CD14-positive monocyte (primary cell): ENCODE data around the gene SF3A2. TPM values are rescaled to one million over a fixed set of nuclear protein-coding genes. Genes with fewer than 3 reads are reported as not detected.

Source experiments
- DNase-seq, 3 donors: peaks; one replicate each; pipeline ENCODE4 v3.0.0-alpha.2; 2011 to 2022
- H2AFZ ChIP-seq: 2 replicates; pipeline ENCODE4 v1.6.0; 2012; ENCODE audit warnings: mild to moderate bottlenecking, low read depth, low read length, inconsistent platforms; ENCODE audit not compliant: insufficient read depth, poor library complexity, severe bottlenecking
- H3K27ac ChIP-seq, 2 donors: 1 replicate in 1 of 2; 2 replicates in 1 of 2; pipeline ENCODE4 v1.5.1; 2012 to 2013; ENCODE audit warnings: low read length in 2 of 2, control low read depth in 1 of 2, inconsistent platforms in 1 of 2, low read depth in 1 of 2, mild to moderate bottlenecking in 1 of 2
- H3K27me3 ChIP-seq, 2 donors: one replicate each; pipeline versions ENCODE4 v1.6.0 to v1.6.1; 2011 to 2013; ENCODE audit warnings: low read length in 2 of 2; ENCODE audit not compliant: control insufficient read depth in 2 of 2, insufficient read depth in 2 of 2
- H3K36me3 ChIP-seq, 2 donors: replicated peaks in 1 of 2; 1 replicate in 1 of 2; 2 replicates in 1 of 2; pipeline versions ENCODE4 v1.5.1 to v1.6.1; 2012 to 2013; ENCODE audit warnings: low read length in 2 of 2, control low read depth in 1 of 2, inconsistent platforms in 1 of 2, mild to moderate bottlenecking in 1 of 2; ENCODE audit not compliant: insufficient read depth in 2 of 2, control insufficient read depth in 1 of 2
- H3K4me1 ChIP-seq, 2 donors: 1 replicate in 1 of 2; 2 replicates in 1 of 2; pipeline versions ENCODE4 v1.5.1 to v1.6.1; 2012 to 2013; ENCODE audit warnings: low read length in 2 of 2, control low read depth in 1 of 2, inconsistent platforms in 1 of 2, mild to moderate bottlenecking in 1 of 2, moderate library complexity in 1 of 2; ENCODE audit not compliant: insufficient read depth in 2 of 2, control insufficient read depth in 1 of 2
- H3K4me2 ChIP-seq: replicated peaks from 2 replicates; pipeline ENCODE3; 2012; ENCODE audit warnings: low read length, moderate library complexity, mild to moderate bottlenecking; ENCODE audit not compliant: poor library complexity, severe bottlenecking; ENCODE audit errors: extremely low read depth
- H3K4me3 ChIP-seq, 3 experiments: fragments of 200-600 bp in 1 of 3; sonication (generic) in 1 of 3; replicated peaks in 1 of 3; 1 replicate in 2 of 3; 2 replicates in 1 of 3; pipeline ENCODE4 v1.5.1; 2011 to 2013; ENCODE audit warnings: low read length in 3 of 3, mild to moderate bottlenecking in 3 of 3, control low read depth in 2 of 3, low read depth in 2 of 3, inconsistent platforms in 1 of 3, moderate library complexity in 1 of 3
- H3K79me2 ChIP-seq: 2 replicates; pipeline ENCODE4 v1.6.0; 2012; ENCODE audit warnings: mild to moderate bottlenecking, control low read depth, inconsistent platforms, low read length, moderate library complexity; ENCODE audit not compliant: insufficient read depth
- H3K9ac ChIP-seq: 2 replicates; pipeline ENCODE4 v1.6.0; 2017; ENCODE audit warnings: low read length, mild to moderate bottlenecking; ENCODE audit not compliant: insufficient read depth, poor library complexity, severe bottlenecking
- H3K9me3 ChIP-seq, 2 donors: replicated peaks in 1 of 2; 1 replicate in 1 of 2; 2 replicates in 1 of 2; pipeline versions ENCODE4 v1.5.1 to v1.6.1; 2012 to 2013; ENCODE audit warnings: low read length in 2 of 2, control low read depth in 1 of 2; ENCODE audit not compliant: control insufficient read depth in 1 of 2, insufficient read depth in 1 of 2
- H4K20me1 ChIP-seq: 2 replicates; pipeline ENCODE4 v1.6.0; 2012; ENCODE audit warnings: mild to moderate bottlenecking, low read length, control low read depth, moderate library complexity; ENCODE audit not compliant: insufficient read depth
- H3K27ac Mint-ChIP-seq, 7 donors: one replicate each; pipeline ENCODE4 v1.8.0; 2020; ENCODE audit warnings: mild to moderate bottlenecking in 7 of 7, mixed read lengths in 7 of 7, moderate library complexity in 6 of 7, inconsistent platforms in 2 of 7
- H3K27me3 Mint-ChIP-seq, 3 donors: one replicate each; pipeline ENCODE4 v1.8.0; 2021 to 2022; ENCODE audit warnings: low read depth in 3 of 3, mild to moderate bottlenecking in 3 of 3, mixed read lengths in 3 of 3, moderate library complexity in 3 of 3, inconsistent platforms in 1 of 3
- H3K36me3 Mint-ChIP-seq, 2 donors: one replicate each; pipeline ENCODE4 v1.8.0; 2020; ENCODE audit warnings: mixed read lengths in 2 of 2, inconsistent platforms in 1 of 2, mild to moderate bottlenecking in 1 of 2
- H3K4me1 Mint-ChIP-seq: one replicate; pipeline ENCODE4 v1.8.0; 2020; ENCODE audit warnings: mild to moderate bottlenecking, mixed read lengths
- H3K4me3 Mint-ChIP-seq, 2 donors: one replicate each; pipeline ENCODE4 v1.8.0; 2020; ENCODE audit warnings: mild to moderate bottlenecking in 2 of 2, mixed read lengths in 2 of 2, moderate library complexity in 1 of 2
- H3K9me3 Mint-ChIP-seq, 7 donors: one replicate each; pipeline ENCODE4 v1.8.0; 2020 to 2022; ENCODE audit warnings: mixed read lengths in 7 of 7, mild to moderate bottlenecking in 6 of 7, moderate library complexity in 6 of 7, inconsistent platforms in 2 of 7
- WGBS: methylation state at CpG from one replicate; pipeline ENCODE4 v1.1.5; 2013; ENCODE audit warnings: missing lambda C conversion rate; ENCODE audit not compliant: insufficient coverage; 5-methylcytosine and 5-hydroxymethylcytosine counted together
- intact Hi-C, 2 donors: fragments of 100-400 bp; cut with micrococcal nuclease; formaldehyde crosslinking; loops; one replicate each; pipeline versions ENCODE4 v1.15.0 to v1.15.1; 2023
- polyA plus RNA-seq, 3 donors: library from polyadenylated mRNA; depleted of rRNA in 1 of 3; unstranded in 2 of 3; stranded (reverse) in 1 of 3; fragments of 300-500 nt in 2 of 3; fragments of >200 nt in 1 of 3; fragmentation: Illumina TruSeq in 2 of 3; gene quantifications; 1 replicate in 2 of 3; 2 replicates in 1 of 3; pipeline ENCODE4 v1.2.3, GENCODE V29; 2012 to 2021
- TF ChIP-seq, protein P1 (sequence below): fragments of 200-600 bp; IDR thresholded peaks from one replicate; pipeline ENCODE4 v1.8.0; 2022; ENCODE audit warnings: antibody characterized with exemption, mild to moderate bottlenecking

SF3A2 gene
- polyA plus RNA-seq, 3 donors = 8.0 to 70.8 (median 11.6) TPM

DNA sequence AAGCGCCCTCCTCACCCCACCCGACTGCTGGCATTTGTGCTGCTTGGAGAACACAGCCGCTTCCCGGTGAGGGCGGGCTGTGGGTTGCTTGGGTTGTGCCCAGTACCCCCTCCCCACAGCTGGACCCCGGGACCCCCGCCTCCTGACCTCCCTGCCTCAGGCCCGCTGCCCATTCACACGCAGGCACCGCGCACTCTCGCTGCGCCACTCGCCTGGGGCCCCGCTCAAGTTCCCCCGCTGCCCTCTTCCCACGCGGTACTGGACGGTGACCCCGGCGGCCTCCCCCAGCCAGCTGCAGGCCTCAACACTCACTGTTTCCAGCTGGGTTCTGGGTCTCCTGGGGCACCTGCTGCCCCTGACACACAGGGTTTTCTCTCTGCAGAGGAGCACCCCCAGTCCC, 16.9 kb upstream of the SF3A2 start:
- TF ChIP-seq, protein P1, sequence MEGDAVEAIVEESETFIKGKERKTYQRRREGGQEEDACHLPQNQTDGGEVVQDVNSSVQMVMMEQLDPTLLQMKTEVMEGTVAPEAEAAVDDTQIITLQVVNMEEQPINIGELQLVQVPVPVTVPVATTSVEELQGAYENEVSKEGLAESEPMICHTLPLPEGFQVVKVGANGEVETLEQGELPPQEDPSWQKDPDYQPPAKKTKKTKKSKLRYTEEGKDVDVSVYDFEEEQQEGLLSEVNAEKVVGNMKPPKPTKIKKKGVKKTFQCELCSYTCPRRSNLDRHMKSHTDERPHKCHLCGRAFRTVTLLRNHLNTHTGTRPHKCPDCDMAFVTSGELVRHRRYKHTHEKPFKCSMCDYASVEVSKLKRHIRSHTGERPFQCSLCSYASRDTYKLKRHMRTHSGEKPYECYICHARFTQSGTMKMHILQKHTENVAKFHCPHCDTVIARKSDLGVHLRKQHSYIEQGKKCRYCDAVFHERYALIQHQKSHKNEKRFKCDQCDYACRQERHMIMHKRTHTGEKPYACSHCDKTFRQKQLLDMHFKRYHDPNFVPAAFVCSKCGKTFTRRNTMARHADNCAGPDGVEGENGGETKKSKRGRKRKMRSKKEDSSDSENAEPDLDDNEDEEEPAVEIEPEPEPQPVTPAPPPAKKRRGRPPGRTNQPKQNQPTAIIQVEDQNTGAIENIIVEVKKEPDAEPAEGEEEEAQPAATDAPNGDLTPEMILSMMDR = no peak
- Mint-ChIP-seq H3K36me3 (peaks cover 77 to 96% of the 10 kb centered on the region in 2 donors), H3K4me3 (no peak overlapping the region), H3K27ac (no peak overlapping the region), H3K9me3 (peaks cover 0 to 3% (median 0%) of the 10 kb centered on the region in 7 donors), H3K4me1 (no peaks in the 10 kb centered on the region), H3K27me3 (no peaks in the 10 kb centered on the region)
- WGBS = 97% methylated on average over 16 of the region's 21 CpGs
- Histone ChIP-seq H2AFZ (no peak overlapping the region), H3K9ac (no peak overlapping the region), H3K27me3 (no peaks in the 10 kb centered on the region), H3K36me3 (peaks cover 77 to 98% of the 10 kb centered on the region in 2 donors), H3K9me3 (no peaks in the 10 kb centered on the region), H3K4me1 (no peaks in the 10 kb centered on the region), H3K27ac (no peak overlapping the region), H3K4me2 (no peak overlapping the region), H3K79me2 (no peaks in the 10 kb centered on the region), H4K20me1 (peaks cover 11% of the 10 kb centered on the region), H3K4me3 (no peak overlapping the region)
- no peak for DNase-seq
- intact Hi-C loops = no loop called here

DNA sequence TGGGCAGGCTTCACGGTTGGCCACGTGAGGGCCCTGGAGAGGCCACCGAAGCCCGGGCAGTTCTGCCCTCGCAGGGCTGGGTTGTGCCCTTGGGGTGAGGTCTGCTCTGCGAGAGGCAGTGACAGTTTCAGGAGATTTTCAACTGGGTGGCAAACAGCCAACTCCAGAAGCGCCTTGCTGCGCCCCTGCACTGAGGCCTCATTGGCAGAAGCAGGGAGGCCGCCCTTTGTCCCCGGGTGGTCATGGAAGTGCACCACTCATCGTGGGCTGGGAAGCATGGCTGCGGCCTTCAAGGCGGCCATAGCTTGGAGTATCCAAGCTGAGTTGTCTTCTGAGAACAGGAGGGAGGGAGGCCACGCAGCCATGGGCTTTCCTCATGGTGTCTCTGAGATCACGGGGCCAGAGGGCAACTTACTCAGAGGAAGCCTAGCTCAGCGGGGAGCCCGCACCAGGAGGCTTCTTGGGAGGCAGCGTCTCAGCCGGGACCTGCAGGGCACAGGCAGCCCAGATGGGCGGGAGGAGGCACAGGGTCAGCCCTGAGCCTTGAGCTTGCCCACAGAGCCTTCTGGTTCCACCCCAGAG, 15.3 kb upstream of the SF3A2 start:
- DNase-seq = no peak
- peaks cover 14% of the 10 kb centered on the region for H4K20me1 ChIP-seq
- H3K27ac ChIP-seq = no peak overlapping the region
- H3K9ac ChIP-seq = no peak overlapping the region
- Mint-ChIP-seq H3K4me3 (no peak overlapping the region), H3K36me3 (peaks cover 74 to 96% of the 10 kb centered on the region in 2 donors), H3K4me1 (no peaks in the 10 kb centered on the region), H3K27ac (peak overlapping the region in 2 of 7 donors; percentile 58 to 69), H3K27me3 (no peaks in the 10 kb centered on the region), H3K9me3 (peaks cover 0 to 3% (median 0%) of the 10 kb centered on the region in 7 donors)
- H3K4me1 ChIP-seq = no peaks in the 10 kb centered on the region
- TF ChIP-seq, protein P1 = no peak
- intact Hi-C loops = no loop called here
- H3K4me2 ChIP-seq = no peak overlapping the region
- no peak overlapping the region for H3K4me3 ChIP-seq
- H3K9me3 ChIP-seq = no peaks in the 10 kb centered on the region
- no peaks in the 10 kb centered on the region for H3K79me2 ChIP-seq
- H3K27me3 ChIP-seq = no peaks in the 10 kb centered on the region
- H3K36me3 ChIP-seq = peaks cover 77 to 98% of the 10 kb centered on the region in 2 donors
- 95% methylated on average over 19 of the region's 20 CpGs for WGBS
- H2AFZ ChIP-seq = no peak overlapping the region
